Prostate gland (tissue), 2 donors: ENCODE results near the gene BHLHE41.

Source experiments
- CTCF ChIP-seq, 4 experiments: fragments of 200-600 bp in 2 of 4; fragments of 450-650 bp in 2 of 4; sonication (generic) in 2 of 4; IDR thresholded peaks; 1 replicate in 3 of 4; 2 replicates in 1 of 4; pipeline ENCODE4 v1.5.1; 2016 to 2019; ENCODE audit warnings: antibody characterized with exemption in 4 of 4, mild to moderate bottlenecking in 2 of 4, moderate library complexity in 2 of 4
- POLR2AphosphoS5 ChIP-seq: sonication (generic); formaldehyde crosslinking; IDR thresholded peaks from one replicate; pipeline ENCODE4 v1.6.1; 2017; ENCODE audit warnings: antibody characterized with exemption

DNA sequence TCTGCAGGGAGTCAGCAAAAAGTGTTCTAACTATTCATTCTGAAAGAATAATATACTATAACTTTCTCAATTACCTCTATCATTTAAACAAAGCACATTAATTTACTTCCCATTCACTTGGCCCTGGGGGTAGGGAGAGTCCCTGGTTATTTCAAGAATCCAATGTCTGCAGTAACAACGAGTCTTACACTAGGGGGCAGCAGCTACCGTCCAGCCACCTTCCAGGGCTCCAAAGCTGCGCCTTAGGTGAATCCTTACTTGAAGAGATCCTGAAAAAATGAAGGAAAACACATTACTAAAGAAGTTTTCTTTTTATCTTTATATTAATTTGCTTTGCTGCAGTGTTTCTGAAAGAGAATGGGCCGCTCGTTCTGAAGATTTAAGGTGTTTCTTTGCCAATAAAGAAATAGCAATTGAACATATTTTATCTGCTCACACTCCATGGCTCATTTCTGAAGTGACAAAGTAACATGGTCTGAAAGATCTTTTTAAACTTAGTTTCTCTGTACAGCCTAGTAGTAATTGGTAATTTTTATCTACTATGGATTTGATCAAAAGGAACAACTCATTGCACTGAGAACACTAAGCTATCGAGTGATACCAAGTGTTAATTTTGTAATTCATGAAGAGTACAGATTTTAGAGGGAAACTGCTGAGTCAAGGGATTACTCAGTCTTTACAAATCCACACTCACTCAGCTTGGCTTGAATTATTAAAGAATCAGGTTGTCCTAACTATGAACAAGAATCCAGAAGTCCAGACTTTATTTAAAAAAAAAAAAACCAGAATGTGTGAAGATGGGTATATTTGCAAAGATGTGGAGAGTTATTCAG lies 27.6 kb downstream of the BHLHE41 start:
- TF ChIP-seq CTCF (IDR thresholded peaks at IDR 0.05): peak; percentile 65 to 92 (median 85)
- TF ChIP-seq POLR2AphosphoS5: peak; percentile 26
